Measurements from ENCODE around the gene SEMA3D.

SEMA3D gene

DNA sequence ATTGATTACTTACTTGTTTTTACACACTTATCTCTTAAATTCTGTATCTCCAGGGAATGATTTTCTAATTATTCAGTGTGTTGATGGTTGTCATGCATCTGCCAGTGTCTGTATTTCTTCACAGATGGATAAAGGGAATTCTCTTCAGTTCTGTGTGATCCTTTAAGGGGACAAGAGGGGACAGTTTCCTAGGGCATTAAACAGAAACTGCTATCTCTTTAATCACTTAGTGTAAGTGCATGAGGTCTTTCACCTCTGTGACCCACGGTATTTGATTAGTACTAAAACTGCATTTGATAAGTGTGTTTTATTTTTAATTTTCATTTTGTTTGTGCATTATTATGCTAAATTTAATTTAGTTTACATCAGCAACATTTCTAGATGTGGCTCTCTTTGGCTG is 26.6 kb upstream of the SEMA3D start:
- Histone ChIP-seq H3K4me3 (no peak overlapping the region), H3K27ac (no peak overlapping the region)
- TF ChIP-seq, protein P1, sequence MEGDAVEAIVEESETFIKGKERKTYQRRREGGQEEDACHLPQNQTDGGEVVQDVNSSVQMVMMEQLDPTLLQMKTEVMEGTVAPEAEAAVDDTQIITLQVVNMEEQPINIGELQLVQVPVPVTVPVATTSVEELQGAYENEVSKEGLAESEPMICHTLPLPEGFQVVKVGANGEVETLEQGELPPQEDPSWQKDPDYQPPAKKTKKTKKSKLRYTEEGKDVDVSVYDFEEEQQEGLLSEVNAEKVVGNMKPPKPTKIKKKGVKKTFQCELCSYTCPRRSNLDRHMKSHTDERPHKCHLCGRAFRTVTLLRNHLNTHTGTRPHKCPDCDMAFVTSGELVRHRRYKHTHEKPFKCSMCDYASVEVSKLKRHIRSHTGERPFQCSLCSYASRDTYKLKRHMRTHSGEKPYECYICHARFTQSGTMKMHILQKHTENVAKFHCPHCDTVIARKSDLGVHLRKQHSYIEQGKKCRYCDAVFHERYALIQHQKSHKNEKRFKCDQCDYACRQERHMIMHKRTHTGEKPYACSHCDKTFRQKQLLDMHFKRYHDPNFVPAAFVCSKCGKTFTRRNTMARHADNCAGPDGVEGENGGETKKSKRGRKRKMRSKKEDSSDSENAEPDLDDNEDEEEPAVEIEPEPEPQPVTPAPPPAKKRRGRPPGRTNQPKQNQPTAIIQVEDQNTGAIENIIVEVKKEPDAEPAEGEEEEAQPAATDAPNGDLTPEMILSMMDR (IDR thresholded peaks at IDR 0.05) = no peak
- no peak for DNase-seq (ENCODE audit: low spot score)

DNA sequence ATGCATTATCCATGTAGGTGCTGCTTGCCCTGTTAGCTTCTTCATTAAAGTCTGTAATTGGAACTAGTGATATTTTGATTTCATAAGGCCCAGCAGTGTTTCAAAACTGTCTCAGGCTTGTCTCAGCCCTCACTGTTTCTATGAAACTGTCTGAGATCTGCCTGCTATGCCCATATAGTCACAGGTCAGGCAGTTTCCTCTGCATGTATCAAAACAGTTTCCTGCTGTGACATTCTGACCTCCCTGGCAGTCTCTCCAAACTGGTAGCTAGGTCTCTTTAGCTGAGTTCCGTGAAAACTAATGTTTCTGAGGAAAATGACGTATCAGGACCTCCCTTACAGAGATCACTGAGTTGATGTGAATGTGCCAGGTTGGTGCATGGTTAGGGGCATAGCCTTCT is 18.9 kb upstream of the SEMA3D start:
- no peak for DNase-seq (ENCODE audit: low spot score)
- no peak overlapping the region for H3K4me3 ChIP-seq
- H3K27ac ChIP-seq = no peak overlapping the region
- TF ChIP-seq, protein P1 (IDR thresholded peaks at IDR 0.05) = no peak

DNA sequence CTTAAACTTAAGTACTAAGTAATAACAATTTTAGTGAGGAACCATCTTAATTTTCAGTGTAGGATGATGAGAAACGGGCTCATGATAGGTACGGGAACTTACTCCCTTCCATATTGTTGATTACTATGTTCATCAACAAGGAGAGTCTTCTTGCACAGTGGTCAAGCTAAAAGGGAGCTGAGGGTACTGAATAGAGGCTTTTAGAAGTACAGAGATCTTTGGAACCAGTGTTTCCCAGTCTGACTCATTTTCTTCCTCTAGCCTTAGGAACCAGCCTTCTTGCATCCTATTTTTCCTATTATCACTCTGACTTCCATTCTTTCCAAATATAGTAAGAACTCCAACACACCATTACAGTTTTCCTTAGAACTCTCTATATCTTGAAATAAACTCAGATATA is 17.6 kb upstream of the SEMA3D start:
- DNase-seq (ENCODE audit: low spot score) = no peak
- TF ChIP-seq, protein P1 (IDR thresholded peaks at IDR 0.05) = no peak
- Histone ChIP-seq H3K27ac (no peak overlapping the region), H3K4me3 (no peak overlapping the region)

DNA sequence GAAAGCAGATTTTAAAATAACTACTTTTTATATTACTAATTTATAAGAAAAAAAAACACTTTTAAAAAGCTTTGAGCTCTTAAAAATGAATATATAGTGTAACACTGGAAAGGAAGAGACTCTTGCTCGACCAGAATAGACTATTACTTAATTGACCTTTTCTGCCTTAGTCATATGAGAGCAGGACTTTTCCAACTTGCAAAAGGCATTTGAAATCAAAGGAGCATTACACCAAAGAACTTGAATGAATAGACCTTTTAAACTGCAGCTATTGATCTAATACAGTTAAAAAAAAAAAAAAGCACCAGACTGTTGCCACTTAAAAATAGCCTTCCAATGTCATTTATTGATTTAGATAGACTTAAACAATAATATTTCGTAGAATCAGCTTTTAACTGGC is 17.2 kb upstream of the SEMA3D start:
- DNase-seq (ENCODE audit: low spot score) = no peak
- Histone ChIP-seq H3K4me3 (no peak overlapping the region), H3K27ac (no peak overlapping the region)
- TF ChIP-seq, protein P1 (IDR thresholded peaks at IDR 0.05) = no peak

DNA sequence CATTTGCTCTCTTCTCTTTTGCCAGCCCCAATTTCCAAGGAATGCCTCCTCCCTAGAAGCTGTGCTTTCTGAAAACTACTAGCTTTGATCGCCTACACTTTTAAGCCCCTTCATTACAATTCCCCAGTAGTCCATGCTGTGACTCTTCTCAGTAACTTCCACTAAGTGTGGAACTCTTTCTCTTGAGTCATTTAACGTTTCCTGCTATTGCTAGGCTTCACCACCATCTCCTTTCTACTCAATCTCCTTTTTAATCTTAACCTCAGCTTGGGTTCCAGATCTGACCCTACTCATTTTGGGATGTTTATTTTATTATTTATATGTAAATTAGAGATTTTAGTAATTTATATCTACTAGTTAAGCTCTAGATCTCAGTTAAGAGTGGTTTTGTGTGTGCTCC is 14.4 kb upstream of the SEMA3D start:
- Histone ChIP-seq H3K4me3 (no peak overlapping the region), H3K27ac (no peak overlapping the region)
- no peak for DNase-seq (ENCODE audit: low spot score)
- TF ChIP-seq, protein P1 (IDR thresholded peaks at IDR 0.05) = no peak

DNA sequence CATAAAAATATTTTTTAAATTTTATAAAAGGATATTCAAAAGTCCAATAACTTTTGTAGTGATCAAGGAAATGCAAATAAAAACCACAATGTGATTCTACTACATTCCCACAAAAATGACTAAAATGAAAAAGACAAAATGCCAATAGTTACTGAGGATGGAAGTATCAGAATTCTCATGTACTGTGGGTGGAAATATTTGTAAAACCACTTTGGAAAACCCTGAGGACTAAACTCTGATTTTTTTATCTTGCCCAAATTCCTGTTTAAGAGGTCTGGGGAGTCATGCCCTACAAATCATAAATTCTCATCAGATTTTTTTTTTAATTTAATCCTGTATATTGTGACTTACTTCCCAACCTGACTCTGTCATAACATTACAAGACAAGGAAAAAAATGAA is 9.8 kb upstream of the SEMA3D start:
- Histone ChIP-seq H3K4me3 (no peak overlapping the region), H3K27ac (no peak overlapping the region)
- TF ChIP-seq, protein P1 (IDR thresholded peaks at IDR 0.05) = no peak
- DNase-seq (ENCODE audit: low spot score) = no peak

DNA sequence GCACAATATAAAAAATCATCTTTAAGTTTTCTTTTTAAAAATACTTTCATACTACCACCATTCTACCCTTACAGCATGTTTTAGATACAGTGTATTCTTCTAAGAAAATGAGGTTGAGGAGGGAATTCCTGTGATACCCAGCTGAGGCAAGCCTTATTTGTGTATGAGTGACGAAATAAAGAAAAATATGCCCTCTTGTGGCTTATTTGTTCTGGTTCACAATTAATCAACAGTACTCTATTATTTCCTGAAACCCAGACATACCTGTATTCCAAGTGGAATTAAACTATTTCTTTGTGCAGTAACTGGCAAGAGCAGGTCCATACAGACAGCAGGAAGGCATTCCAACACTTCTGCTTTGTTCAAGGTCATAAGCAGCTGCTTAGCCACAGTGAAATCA is 4.5 kb upstream of the SEMA3D start:
- TF ChIP-seq, protein P1 (IDR thresholded peaks at IDR 0.05) = peak; percentile 17
- H3K27ac ChIP-seq = no peak overlapping the region
- no peak for DNase-seq (ENCODE audit: low spot score)
- no peak overlapping the region for H3K4me3 ChIP-seq
